Fibroblast of skin of back (primary cell): ENCODE data around the gene DLG2.
"Not testable (repeated sequence)": the region's sequence is repeated elsewhere in the genome, so short reads cannot be mapped to it uniquely, and the experiment has no call there.

Experiments used
- DNase-seq: peaks from one replicate; pipeline ENCODE4 v3.0.0-alpha.2; 2013

The DLG2 gene

DNA sequence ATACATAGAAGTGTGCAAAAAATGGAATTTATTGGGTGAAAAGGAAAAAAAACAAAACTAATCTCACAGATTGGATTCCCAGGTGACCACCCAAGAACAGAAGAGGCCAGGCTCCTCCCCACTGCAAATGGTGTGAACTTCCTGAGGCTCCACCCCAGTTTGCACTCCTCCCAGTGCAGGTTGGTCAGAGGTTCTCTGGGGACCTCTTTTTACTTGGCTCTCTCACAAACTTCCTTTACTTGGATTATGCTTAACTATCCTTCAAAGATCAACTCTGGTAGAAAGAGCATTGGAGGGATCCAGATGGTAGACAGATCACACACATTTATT, 2202.0 kb downstream of the DLG2 start:
- no peak for DNase-seq

DNA sequence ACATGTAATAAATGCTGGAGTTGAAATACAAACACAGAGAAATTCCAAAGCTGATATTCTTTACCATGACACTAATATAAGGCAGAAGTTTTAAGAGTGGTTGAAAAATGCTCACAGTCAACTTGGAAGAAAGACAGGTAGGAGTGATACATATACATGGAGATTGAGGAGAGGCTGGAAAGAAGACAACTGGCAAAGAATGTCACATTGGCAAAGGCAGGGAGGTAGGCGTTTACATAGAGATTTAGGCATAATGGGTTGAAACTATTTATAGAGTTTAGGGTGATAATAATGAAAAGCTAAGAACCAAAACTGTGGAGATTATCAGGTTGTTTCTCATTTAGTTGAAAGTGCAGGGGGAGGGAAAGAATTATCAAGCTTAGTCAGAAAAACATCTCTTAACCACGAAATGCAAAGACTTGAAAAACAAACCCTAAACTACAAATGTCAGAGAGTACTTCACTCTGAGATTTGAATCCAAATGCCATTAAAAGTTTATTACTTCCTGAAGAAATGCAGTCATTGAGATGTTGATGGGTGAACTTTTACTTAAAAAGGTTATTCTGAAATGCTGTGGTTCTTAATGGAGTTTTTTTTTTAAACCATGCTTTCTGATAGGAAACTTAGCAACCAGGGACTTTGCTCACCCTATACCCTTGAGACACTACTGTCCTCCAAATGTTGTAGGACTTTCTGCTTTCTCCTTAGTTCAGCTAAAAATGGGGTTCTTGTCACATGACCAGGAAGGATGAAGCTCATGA, 2202.6 kb downstream of the DLG2 start:
- no peak for DNase-seq

DNA sequence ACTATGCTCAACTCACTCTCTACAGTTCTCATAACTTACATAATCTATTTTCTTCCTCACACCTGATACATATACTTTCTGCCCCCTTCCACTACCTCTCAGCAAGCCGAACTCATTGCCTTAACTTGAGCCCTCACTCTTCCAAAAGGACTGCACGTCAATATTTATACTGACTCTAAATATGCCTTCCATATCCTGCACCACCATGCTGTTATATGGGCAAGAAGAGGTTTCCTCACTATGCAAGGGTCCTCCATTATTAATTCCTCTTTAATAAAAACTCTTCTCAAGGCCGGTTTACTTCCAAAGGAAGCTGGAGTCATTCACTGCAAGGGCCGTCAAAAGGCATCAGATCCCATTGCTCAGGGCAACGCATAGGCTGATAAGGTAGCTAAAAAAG, 2204.5 kb downstream of the DLG2 start:
- not testable (repeated sequence) for DNase-seq

DNA sequence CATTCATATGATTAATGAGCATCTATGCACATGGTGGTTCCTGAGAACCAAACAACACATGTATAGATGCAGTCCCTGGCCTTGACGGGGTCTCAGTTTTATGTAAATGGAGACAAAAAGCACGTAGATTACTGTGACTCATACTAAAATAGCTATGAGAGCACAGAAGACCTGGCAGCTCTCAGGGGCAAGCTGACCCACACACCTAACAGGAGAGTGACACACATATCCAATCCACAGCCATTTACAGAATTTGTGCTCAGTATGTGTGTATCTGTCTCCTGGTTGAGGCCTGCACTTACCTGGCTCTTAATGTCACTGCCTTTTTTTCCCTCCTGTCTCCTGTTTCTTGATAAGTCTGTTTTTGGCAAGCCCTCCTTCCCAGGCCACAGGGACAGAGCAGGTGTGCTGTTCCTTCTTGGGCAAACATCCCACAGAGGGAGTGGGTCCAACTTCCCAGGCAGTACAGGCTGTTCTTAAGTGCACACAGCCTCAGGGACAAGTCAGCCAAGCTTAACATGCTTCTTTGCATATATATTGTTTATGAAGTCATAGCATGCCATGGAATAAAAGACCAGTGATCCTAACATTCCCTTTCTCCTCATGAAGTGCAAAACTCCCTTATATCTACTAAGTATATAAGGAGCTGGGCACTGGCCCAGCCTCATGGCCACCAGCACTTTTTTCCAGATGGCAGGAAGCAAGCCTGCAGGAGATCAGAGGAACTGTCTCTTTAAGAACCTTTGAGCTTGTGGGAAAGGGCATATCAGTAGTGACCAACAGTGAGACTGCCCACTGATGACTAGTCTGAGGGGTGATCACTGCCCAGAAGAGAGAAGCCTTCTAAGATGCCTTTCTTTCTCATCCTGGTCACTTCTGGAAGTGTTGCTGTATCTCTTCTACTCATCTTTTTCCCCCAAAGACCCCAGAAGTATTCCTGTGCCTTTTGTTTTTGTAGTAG, 2216.3 kb downstream of the DLG2 start:
- no peak for DNase-seq

DNA sequence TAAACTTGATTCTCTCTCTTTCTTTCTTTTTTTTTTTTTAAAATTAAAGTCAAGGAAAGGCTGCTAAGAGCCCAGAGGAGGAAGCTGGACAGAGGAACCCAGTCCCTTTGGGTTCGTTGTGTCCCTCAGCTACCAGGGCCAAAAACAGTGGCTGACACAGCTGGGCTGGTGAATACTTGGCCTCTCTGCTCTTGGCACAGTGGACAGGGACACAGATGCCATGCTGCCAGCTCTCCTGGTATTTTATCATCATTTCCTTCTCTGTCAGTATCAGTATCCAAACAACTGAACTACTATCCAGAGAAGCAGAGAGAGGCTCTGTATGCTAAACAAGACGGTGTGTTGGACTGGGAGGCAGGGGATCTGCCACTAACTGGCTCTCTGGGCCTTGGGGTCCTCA, 2217.3 kb downstream of the DLG2 start:
- DNase-seq: no peak

DNA sequence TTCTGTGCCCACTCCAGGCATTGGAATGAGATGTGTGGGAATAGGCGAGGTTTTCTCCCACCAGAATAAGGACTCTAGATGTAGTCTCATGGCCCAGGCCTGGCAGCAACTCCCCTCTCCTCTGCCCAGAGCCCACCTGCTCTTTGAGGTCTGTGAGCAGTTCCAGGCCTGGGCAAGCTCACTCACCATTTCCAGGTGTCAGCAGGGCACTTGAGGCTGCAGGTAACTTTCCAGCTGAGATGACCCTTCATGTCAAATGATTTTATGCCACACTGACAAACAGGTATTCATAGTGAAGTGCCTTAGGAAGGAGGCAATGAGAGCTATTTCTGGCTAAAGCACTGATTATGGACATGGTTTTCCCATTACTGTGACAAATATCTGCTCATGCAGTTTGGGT, 2217.7 kb downstream of the DLG2 start:
- DNase-seq: no peak

DNA sequence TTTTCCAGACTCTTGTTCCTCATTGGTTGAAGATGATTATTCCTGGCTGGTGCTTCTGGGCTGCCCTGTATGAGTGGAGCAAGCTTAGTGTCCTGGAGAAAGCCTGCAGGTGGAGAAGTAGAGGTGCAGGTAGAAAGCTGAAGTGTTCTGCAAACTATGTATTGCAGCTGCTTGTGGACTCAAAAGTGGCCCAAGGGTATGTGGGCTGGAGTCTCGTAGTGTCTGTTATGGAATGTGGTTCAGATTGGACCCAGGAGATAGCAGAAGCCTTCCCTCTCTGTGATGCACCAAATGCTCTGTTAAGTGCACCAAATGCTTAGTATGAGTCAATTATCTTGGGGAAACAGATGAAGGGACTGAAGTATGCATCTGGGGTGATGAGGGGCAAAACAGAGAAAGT, 2218.2 kb downstream of the DLG2 start:
- no peak for DNase-seq
